SK-N-SH (cell line): ENCODE data around the gene MAPK8IP3. TPM values are rescaled to one million over a fixed set of nuclear protein-coding genes. Genes with fewer than 3 reads are reported as not detected.

Source experiments
- CTCF ChIA-PET: fragments of 300-600, 350-600 bp; formaldehyde crosslinking; extraction: SDS; loops from one replicate; lab custom pipeline; 2021; lab: Yijun Ruan, JAX
- POLR2A ChIA-PET: fragments of 350-600 bp; sonication (Branson Sonifier 250); formaldehyde crosslinking; extraction: SDS; loops from one replicate; lab custom pipeline; 2020; ENCODE audit warnings: antibody characterized with exemption, inconsistent platforms; lab: Yijun Ruan, JAX
- DNase-seq: peaks from one replicate; pipeline ENCODE4 v3.0.0; 2012
- H2AFZ ChIP-seq: fragments of 200-600 bp; sonication (generic); 2 replicates; pipeline ENCODE4 v1.8.1; 2016; ENCODE audit warnings: antibody characterized with exemption, mild to moderate bottlenecking, low read depth
- H3F3A ChIP-seq: fragments of 200-600 bp; sonication (generic); replicated peaks from 2 replicates; pipeline ENCODE3; 2016; ENCODE audit warnings: antibody characterized with exemption, mild to moderate bottlenecking; ENCODE audit not compliant: insufficient read depth
- H3K27ac ChIP-seq, 2 experiments: fragments of 200-500 bp in 1 of 2; fragments of 200-600 bp in 1 of 2; sonication (Bioruptor generic) in 1 of 2; sonication (generic), shearing (Covaris generic) in 1 of 2; 2 replicates each; pipeline versions ENCODE4 v1.5.1 to v1.6.1; 2014 to 2016; ENCODE audit warnings: low read depth in 2 of 2, inconsistent platforms in 1 of 2, low read length in 1 of 2, mild to moderate bottlenecking in 1 of 2, mixed read lengths in 1 of 2
- H3K27me3 ChIP-seq: fragments of 200-600 bp; sonication (generic), shearing (Covaris generic); 2 replicates; pipeline ENCODE4 v1.6.1; 2016; ENCODE audit warnings: mixed run types; ENCODE audit not compliant: insufficient read depth
- H3K36me3 ChIP-seq, 2 experiments: fragments of 200-500 bp in 1 of 2; fragments of 200-600 bp in 1 of 2; sonication (Bioruptor generic) in 1 of 2; sonication (generic) in 1 of 2; replicated peaks in 1 of 2; 2 replicates each; pipeline versions ENCODE3 to v1.5.1; 2014 to 2016; ENCODE audit warnings: low read length in 1 of 2, mild to moderate bottlenecking in 1 of 2; ENCODE audit not compliant: insufficient read depth in 2 of 2, control insufficient read depth in 1 of 2
- H3K4me1 ChIP-seq, 2 experiments: fragments of 200-500 bp in 1 of 2; fragments of 200-600 bp in 1 of 2; sonication (Bioruptor generic) in 1 of 2; sonication (generic), shearing (Covaris generic) in 1 of 2; 2 replicates each; pipeline versions ENCODE4 v1.5.1 to v1.6.1; 2014 to 2016; ENCODE audit warnings: low read depth in 1 of 2, low read length in 1 of 2, mixed run types in 1 of 2; ENCODE audit not compliant: insufficient read depth in 2 of 2, control insufficient read depth in 1 of 2
- H3K4me2 ChIP-seq: fragments of 200-600 bp; sonication (generic), shearing (Covaris generic); 2 replicates; pipeline ENCODE4 v1.6.1; 2017; ENCODE audit warnings: mixed run types
- H3K4me3 ChIP-seq, 2 experiments: fragments of 200-500 bp in 1 of 2; fragments of 200-600 bp in 1 of 2; sonication (Bioruptor generic) in 1 of 2; sonication (generic), shearing (Covaris generic) in 1 of 2; 2 replicates each; pipeline versions ENCODE4 v1.5.1 to v1.8.1; 2014 to 2016; ENCODE audit warnings: low read depth in 2 of 2, inconsistent platforms in 1 of 2, low read length in 1 of 2, mild to moderate bottlenecking in 1 of 2, mixed read lengths in 1 of 2, moderate library complexity in 1 of 2
- H3K79me2 ChIP-seq: fragments of 200-600 bp; sonication (generic); 2 replicates; pipeline ENCODE4 v1.8.1; 2017; ENCODE audit warnings: mild to moderate bottlenecking; ENCODE audit not compliant: insufficient read depth
- H3K9ac ChIP-seq: fragments of 200-600 bp; sonication (generic); 2 replicates; pipeline ENCODE4 v1.6.1; 2017; ENCODE audit warnings: mixed run types
- H3K9me2 ChIP-seq: fragments of 200-600 bp; sonication (generic); 2 replicates; pipeline ENCODE4 v1.6.1; 2017; ENCODE audit warnings: mixed run types
- H3K9me3 ChIP-seq: fragments of 200-600 bp; sonication (generic); 2 replicates; pipeline ENCODE4 v1.6.1; 2017; ENCODE audit warnings: mixed run types, mild to moderate bottlenecking, moderate library complexity
- H4K20me1 ChIP-seq: fragments of 200-600 bp; sonication (generic); 2 replicates; pipeline ENCODE4 v1.6.1; 2017; ENCODE audit warnings: mild to moderate bottlenecking, mixed run types; ENCODE audit not compliant: insufficient read depth
- EP300 ChIP-seq, 2 experiments: IDR thresholded peaks; 2 replicates each; pipeline versions ENCODE4 v1.4.0 to v1.6.1; 2012; ENCODE audit warnings: borderline replicate concordance in 1 of 2, low read depth in 1 of 2, low read length in 1 of 2
- FOSL2 ChIP-seq: IDR thresholded peaks from 2 replicates; pipeline ENCODE4 v1.4.0; 2012; ENCODE audit warnings: low read depth, mild to moderate bottlenecking, moderate library complexity, borderline replicate concordance
- FOXM1 ChIP-seq: IDR thresholded peaks from 2 replicates; pipeline ENCODE4 v1.4.0; 2012; ENCODE audit warnings: low read depth, mild to moderate bottlenecking
- GABPA ChIP-seq: IDR thresholded peaks from 2 replicates; pipeline ENCODE4 v1.4.0; 2012; ENCODE audit warnings: low read depth, mild to moderate bottlenecking
- MEF2A ChIP-seq: IDR thresholded peaks from 2 replicates; pipeline ENCODE4 v1.4.0; 2012; ENCODE audit warnings: low read depth, borderline replicate concordance
- POLR2AphosphoS5 ChIP-seq: IDR thresholded peaks from 2 replicates; pipeline ENCODE4 v1.6.1; 2012; ENCODE audit warnings: low read depth, low read length
- RCOR1 ChIP-seq: fragments of 150-350 bp; IDR thresholded peaks from 2 replicates; pipeline ENCODE4 v1.6.1; 2017; ENCODE audit warnings: antibody characterized with exemption, low read length
- TEAD4 ChIP-seq: IDR thresholded peaks from 2 replicates; pipeline ENCODE4 v1.4.0; 2012; ENCODE audit warnings: mild to moderate bottlenecking, borderline replicate concordance; ENCODE audit not compliant: insufficient read depth
- YY1 ChIP-seq: IDR thresholded peaks from 2 replicates; pipeline ENCODE4 v1.4.0; 2012; ENCODE audit warnings: low read depth, mild to moderate bottlenecking
- WGBS: methylation state at CpG from one replicate; pipeline ENCODE4 v1.1.6; 2017; ENCODE audit warnings: low lambda C conversion rate; 5-methylcytosine and 5-hydroxymethylcytosine counted together
- polyA plus RNA-seq, 3 experiments: library from polyadenylated mRNA; depleted of rRNA; stranded (reverse); fragments of >200 nt; gene quantifications; 2 replicates each; pipeline ENCODE4 v1.2.3, GENCODE V29; 2012
- TF ChIP-seq, protein P1 (sequence below): fragments of 200-600 bp; sonication (generic); IDR thresholded peaks from 2 replicates; pipeline ENCODE4 v1.6.1; 2017; ENCODE audit warnings: antibody characterized with exemption, mild to moderate bottlenecking, moderate library complexity
- TF ChIP-seq, protein P2 (sequence below): fragments of 150-350 bp; IDR thresholded peaks from 2 replicates; pipeline ENCODE4 v1.6.1; 2017; ENCODE audit warnings: antibody characterized with exemption, low read length, low read depth, borderline replicate concordance
- TF ChIP-seq, protein P3 (sequence below): IDR thresholded peaks from 2 replicates; pipeline ENCODE4 v1.4.0; 2012; ENCODE audit warnings: low read depth
- TF ChIP-seq, protein P4 (sequence below): IDR thresholded peaks from 2 replicates; pipeline ENCODE4 v1.4.0; 2012; ENCODE audit warnings: low read depth, borderline replicate concordance
- TF ChIP-seq, protein P5 (sequence below): fragments of 150-350 bp; IDR thresholded peaks from 2 replicates; pipeline ENCODE4 v1.6.1; 2016; ENCODE audit warnings: mild to moderate bottlenecking, low read depth, low read length

The MAPK8IP3 gene
- polyA plus RNA-seq, 1 of the 3 experiments (the other 2 are of a cell fraction), result 57.3 TPM

DNA sequence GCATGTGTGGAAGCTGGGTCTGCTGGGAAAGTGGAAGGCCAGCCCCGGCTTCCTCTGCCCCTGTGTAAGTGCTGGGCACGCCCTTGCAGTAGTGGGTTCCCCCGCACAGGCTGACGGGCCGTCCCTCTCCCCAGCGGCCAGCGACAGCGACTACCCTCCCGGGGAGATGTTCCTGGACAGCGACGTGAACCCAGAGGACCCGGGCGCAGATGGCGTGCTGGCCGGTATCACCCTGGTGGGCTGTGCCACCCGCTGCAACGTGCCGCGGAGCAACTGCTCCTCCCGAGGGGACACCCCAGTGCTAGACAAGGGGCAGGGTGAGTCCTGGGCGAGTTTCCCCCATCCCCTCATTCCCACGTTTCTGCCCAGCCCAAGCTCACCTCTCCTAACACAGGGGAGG lies 59.8 kb downstream of the MAPK8IP3 start:
- peaks cover 6 to 75% of the 10 kb centered on the region in 2 experiments for H3K36me3 ChIP-seq
- H3K4me1 ChIP-seq, result peaks cover 0 to 12% of the 10 kb centered on the region in 2 experiments; a peak in 1 of 4 replicates
- no peaks in the 10 kb centered on the region for H3K9me2 ChIP-seq
- no peak for DNase-seq
- ChIA-PET CTCF (interaction anchor here (1.3 to 1.8 kb wide), 4 partner anchors 11 to 163 kb away, joined by 3 to 8 read pairs (median 4); partner anchors contain the start of gene MAPK8IP3), POLR2A (no interaction called here)
- no peak overlapping the region for H3K4me3 ChIP-seq
- no peak overlapping the region for H3K27ac ChIP-seq
- H3K9me3 ChIP-seq, result no peaks in the 10 kb centered on the region
- 0 out of 2 replicates have a peak, but pooled peaks cover 5% of the 10 kb centered on the region for H4K20me1 ChIP-seq
- no peaks in the 10 kb centered on the region for H3K79me2 ChIP-seq
- H2AFZ ChIP-seq, result no peak overlapping the region
- H3K4me2 ChIP-seq, result no peak overlapping the region
- H3F3A ChIP-seq, result peaks cover 5% of the 10 kb centered on the region
- 55% methylated on average over 2 of the region's 22 CpGs for WGBS
- no peaks in the 10 kb centered on the region for H3K27me3 ChIP-seq
- H3K9ac ChIP-seq, result no peak overlapping the region
- TF ChIP-seq, protein P1, sequence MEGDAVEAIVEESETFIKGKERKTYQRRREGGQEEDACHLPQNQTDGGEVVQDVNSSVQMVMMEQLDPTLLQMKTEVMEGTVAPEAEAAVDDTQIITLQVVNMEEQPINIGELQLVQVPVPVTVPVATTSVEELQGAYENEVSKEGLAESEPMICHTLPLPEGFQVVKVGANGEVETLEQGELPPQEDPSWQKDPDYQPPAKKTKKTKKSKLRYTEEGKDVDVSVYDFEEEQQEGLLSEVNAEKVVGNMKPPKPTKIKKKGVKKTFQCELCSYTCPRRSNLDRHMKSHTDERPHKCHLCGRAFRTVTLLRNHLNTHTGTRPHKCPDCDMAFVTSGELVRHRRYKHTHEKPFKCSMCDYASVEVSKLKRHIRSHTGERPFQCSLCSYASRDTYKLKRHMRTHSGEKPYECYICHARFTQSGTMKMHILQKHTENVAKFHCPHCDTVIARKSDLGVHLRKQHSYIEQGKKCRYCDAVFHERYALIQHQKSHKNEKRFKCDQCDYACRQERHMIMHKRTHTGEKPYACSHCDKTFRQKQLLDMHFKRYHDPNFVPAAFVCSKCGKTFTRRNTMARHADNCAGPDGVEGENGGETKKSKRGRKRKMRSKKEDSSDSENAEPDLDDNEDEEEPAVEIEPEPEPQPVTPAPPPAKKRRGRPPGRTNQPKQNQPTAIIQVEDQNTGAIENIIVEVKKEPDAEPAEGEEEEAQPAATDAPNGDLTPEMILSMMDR, result no peak
- TF ChIP-seq EP300 (IDR thresholded peaks at IDR 0.05; ENCODE audit: borderline replicate concordance in 1 of 2, low read depth in 1 of 2, low read length in 1 of 2) (no peak), YY1 (no peak)
- TF ChIP-seq, protein P2, sequence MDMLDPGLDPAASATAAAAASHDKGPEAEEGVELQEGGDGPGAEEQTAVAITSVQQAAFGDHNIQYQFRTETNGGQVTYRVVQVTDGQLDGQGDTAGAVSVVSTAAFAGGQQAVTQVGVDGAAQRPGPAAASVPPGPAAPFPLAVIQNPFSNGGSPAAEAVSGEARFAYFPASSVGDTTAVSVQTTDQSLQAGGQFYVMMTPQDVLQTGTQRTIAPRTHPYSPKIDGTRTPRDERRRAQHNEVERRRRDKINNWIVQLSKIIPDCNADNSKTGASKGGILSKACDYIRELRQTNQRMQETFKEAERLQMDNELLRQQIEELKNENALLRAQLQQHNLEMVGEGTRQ, result no peak

DNA sequence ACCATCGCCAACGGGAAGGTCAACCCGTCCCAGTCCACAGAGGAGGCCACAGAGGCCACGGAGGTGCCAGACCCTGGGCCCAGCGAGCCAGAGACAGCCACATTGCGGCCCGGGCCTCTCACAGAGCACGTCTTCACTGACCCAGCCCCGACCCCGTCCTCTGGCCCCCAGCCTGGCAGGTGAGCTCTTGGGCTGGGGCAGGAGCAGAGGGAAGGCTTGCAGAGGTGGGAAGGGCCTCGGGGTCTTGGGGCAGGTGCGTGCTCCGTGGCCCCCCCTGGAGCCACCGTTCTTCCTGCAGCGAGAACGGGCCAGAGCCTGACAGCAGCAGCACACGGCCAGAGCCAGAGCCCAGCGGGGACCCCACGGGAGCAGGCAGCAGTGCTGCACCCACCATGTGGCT lies 60.2 kb downstream of the MAPK8IP3 start:
- no peak overlapping the region for H2AFZ ChIP-seq
- H3K4me3 ChIP-seq, result no peak overlapping the region
- H3K9ac ChIP-seq, result no peak overlapping the region
- H3K4me2 ChIP-seq, result no peak overlapping the region
- no peak for DNase-seq
- no peaks in the 10 kb centered on the region for H3K9me2 ChIP-seq
- H3F3A ChIP-seq, result peaks cover 5% of the 10 kb centered on the region
- H3K4me1 ChIP-seq, result peaks cover 0 to 12% of the 10 kb centered on the region in 2 experiments; a peak in 1 of 4 replicates
- H3K27me3 ChIP-seq, result no peaks in the 10 kb centered on the region
- H4K20me1 ChIP-seq, result 0 out of 2 replicates have a peak, but pooled peaks cover 5% of the 10 kb centered on the region
- no peaks in the 10 kb centered on the region for H3K9me3 ChIP-seq
- TF ChIP-seq FOSL2 (no peak), GABPA (no peak), POLR2AphosphoS5 (no peak), EP300 (IDR thresholded peaks at IDR 0.05; ENCODE audit: borderline replicate concordance in 1 of 2, low read depth in 1 of 2, low read length in 1 of 2) (no peak), TEAD4 (no peak), FOXM1 (no peak), YY1 (no peak), RCOR1 (no peak), MEF2A (no peak)
- TF ChIP-seq, protein P3, sequence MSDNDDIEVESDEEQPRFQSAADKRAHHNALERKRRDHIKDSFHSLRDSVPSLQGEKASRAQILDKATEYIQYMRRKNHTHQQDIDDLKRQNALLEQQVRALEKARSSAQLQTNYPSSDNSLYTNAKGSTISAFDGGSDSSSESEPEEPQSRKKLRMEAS, result no peak
- TF ChIP-seq, protein P4, sequence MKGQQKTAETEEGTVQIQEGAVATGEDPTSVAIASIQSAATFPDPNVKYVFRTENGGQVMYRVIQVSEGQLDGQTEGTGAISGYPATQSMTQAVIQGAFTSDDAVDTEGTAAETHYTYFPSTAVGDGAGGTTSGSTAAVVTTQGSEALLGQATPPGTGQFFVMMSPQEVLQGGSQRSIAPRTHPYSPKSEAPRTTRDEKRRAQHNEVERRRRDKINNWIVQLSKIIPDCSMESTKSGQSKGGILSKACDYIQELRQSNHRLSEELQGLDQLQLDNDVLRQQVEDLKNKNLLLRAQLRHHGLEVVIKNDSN, result no peak
- TF ChIP-seq, protein P5, sequence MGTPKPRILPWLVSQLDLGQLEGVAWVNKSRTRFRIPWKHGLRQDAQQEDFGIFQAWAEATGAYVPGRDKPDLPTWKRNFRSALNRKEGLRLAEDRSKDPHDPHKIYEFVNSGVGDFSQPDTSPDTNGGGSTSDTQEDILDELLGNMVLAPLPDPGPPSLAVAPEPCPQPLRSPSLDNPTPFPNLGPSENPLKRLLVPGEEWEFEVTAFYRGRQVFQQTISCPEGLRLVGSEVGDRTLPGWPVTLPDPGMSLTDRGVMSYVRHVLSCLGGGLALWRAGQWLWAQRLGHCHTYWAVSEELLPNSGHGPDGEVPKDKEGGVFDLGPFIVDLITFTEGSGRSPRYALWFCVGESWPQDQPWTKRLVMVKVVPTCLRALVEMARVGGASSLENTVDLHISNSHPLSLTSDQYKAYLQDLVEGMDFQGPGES, result no peak
- TF ChIP-seq, protein P1, result no peak
- no peaks in the 10 kb centered on the region for H3K79me2 ChIP-seq
- ChIA-PET CTCF (interaction anchor here (1.3 to 1.8 kb wide), 2 partner anchors 43 to 60 kb away, joined by 4 to 8 read pairs; partner anchors contain the start of gene MAPK8IP3), POLR2A (no interaction called here)
- peaks cover 6 to 73% of the 10 kb centered on the region in 2 experiments for H3K36me3 ChIP-seq
- no peak overlapping the region for H3K27ac ChIP-seq
- WGBS, result no CpG with 5 or more reads among the region's 19 CpGs
